ENCODE measurements around the gene SLC41A3. TPM values are rescaled to one million over a fixed set of nuclear protein-coding genes. Genes with fewer than 3 reads are reported as not detected.
A peak's percentile ranks its signal among the peaks of the same experiment; 100 is the strongest.

The SLC41A3 gene
- total RNA-seq, 1 experiment from 2014 or later = 41.3 TPM

- no TSS peak for BruUV-seq (replicated peaks)
- TF ChIP-seq CTCF (IDR thresholded peaks at IDR 0.05; ENCODE audit: insufficient read depth in 1 of 2, low read depth in 1 of 2, low read length in 1 of 2, severe bottlenecking in 1 of 2, unreplicated experiment in 1 of 2) = peak; percentile 16 to 68
- H3K27me3 ChIP-seq (replicated peaks; ENCODE audit: control insufficient read depth, insufficient read depth, low read length) = no peaks in the 10 kb centered on the region
Observed at GRCh38 chr3:126132751-126133511, 49.0 kb upstream of the SLC41A3 start.

GRCh38 chr3:126131881-126132750 lies 48.2 kb upstream of the SLC41A3 start:
- no TSS peak for BruUV-seq (replicated peaks)
- no peaks in the 10 kb centered on the region for H3K4me1 ChIP-seq
- Mint-ChIP-seq H3K4me1 (ENCODE audit: low read depth, unreplicated experiment) (no peaks in the 10 kb centered on the region), H3K36me3 (ENCODE audit: insufficient read depth, unreplicated experiment) (no peaks in the 10 kb centered on the region), H3K9me3 (ENCODE audit: unreplicated experiment) (no peaks in the 10 kb centered on the region), H3K27ac (ENCODE audit: unreplicated experiment) (no peak overlapping the region), H3K4me3 (ENCODE audit: unreplicated experiment) (no peak overlapping the region), H3K27me3 (ENCODE audit: insufficient read depth, unreplicated experiment) (peaks cover 3% of the 10 kb centered on the region)
- TF ChIP-seq CTCF (IDR thresholded peaks at IDR 0.05; ENCODE audit: insufficient read depth in 1 of 2, low read depth in 1 of 2, low read length in 1 of 2, severe bottlenecking in 1 of 2, unreplicated experiment in 1 of 2) = no peak
- POLR2A ChIA-PET = no interaction called here
- no peaks in the 10 kb centered on the region for H3K27me3 ChIP-seq (replicated peaks; ENCODE audit: control insufficient read depth, insufficient read depth, low read length)
- H3K4me3 ChIP-seq (ENCODE audit: low read depth, low read length) = no peak overlapping the region
- no peaks in the 10 kb centered on the region for H3K36me3 ChIP-seq (ENCODE audit: control insufficient read depth, insufficient read depth, low read length)
- CTCF ChIA-PET = interaction anchor here (0.8 to 1.6 kb wide), 4 partner anchors 14 to 203 kb away, joined by 3 to 6 read pairs (median 4); no protein-coding TSS in a partner anchor
- intact Hi-C loops (cut with micrococcal nuclease; ENCODE audit: unreplicated experiment) = loop anchor here (10.0 kb wide), 1 partner anchor 83 kb away; no protein-coding TSS in a partner anchor
- no peaks in the 10 kb centered on the region for H3K9me3 ChIP-seq
- peak in 1 of 2 experiments; percentile 18 for DNase-seq

More at GRCh38 chr3:126132751-126133511, 49.0 kb upstream of the SLC41A3 start:
- ChIA-PET POLR2A (no interaction called here), CTCF (interaction anchor here (0.6 to 1.6 kb wide), 6 partner anchors 15 to 315 kb away, joined by 3 to 6 read pairs (median 3); no protein-coding TSS in a partner anchor)
- intact Hi-C loops (cut with micrococcal nuclease; ENCODE audit: unreplicated experiment) = loop anchor here (10.0 kb wide), 1 partner anchor 82 kb away; no protein-coding TSS in a partner anchor
- no peaks in the 10 kb centered on the region for H3K4me1 ChIP-seq
- no peaks in the 10 kb centered on the region for H3K36me3 ChIP-seq (ENCODE audit: control insufficient read depth, insufficient read depth, low read length)
- no peaks in the 10 kb centered on the region for H3K36me3 Mint-ChIP-seq (ENCODE audit: insufficient read depth, unreplicated experiment)
- peak; percentile 30 for DNase-seq
- H3K27me3 Mint-ChIP-seq (ENCODE audit: insufficient read depth, unreplicated experiment) = peaks cover 3% of the 10 kb centered on the region
- no peaks in the 10 kb centered on the region for H3K9me3 Mint-ChIP-seq (ENCODE audit: unreplicated experiment)
- no peak overlapping the region for H3K4me3 ChIP-seq (ENCODE audit: low read depth, low read length)
- H3K4me1 Mint-ChIP-seq (ENCODE audit: low read depth, unreplicated experiment) = no peaks in the 10 kb centered on the region
- no peaks in the 10 kb centered on the region for H3K9me3 ChIP-seq
- H3K27ac Mint-ChIP-seq (ENCODE audit: unreplicated experiment) = no peak overlapping the region
- H3K4me3 Mint-ChIP-seq (ENCODE audit: unreplicated experiment) = no peak overlapping the region
